Spleen (tissue), 13 donors: Measurements from ENCODE around the gene MAPK6. TPM values are rescaled to one million over a fixed set of nuclear protein-coding genes. Genes with fewer than 3 reads are reported as not detected.

Source experiments
- DNase-seq: peaks from one replicate; pipeline ENCODE4 v3.0.0-alpha.2; 2020
- H3K27ac ChIP-seq, 8 donors: fragments of 200-600 bp; sonication (generic) in 7 of 8; 1 replicate in 4 of 8; 2 replicates in 4 of 8; pipeline versions ENCODE4 v1.5.0 to v1.8.0; 2016 to 2021; ENCODE audit warnings: inconsistent platforms in 4 of 8, mild to moderate bottlenecking in 4 of 8, moderate library complexity in 1 of 8
- H3K27me3 ChIP-seq, 7 donors: fragments of 200-600 bp; sonication (generic) in 6 of 7; replicated peaks in 1 of 7; 1 replicate in 4 of 7; 2 replicates in 3 of 7; pipeline versions ENCODE4 v1.5.0 to v1.8.0; 2016 to 2021; ENCODE audit warnings: inconsistent platforms in 3 of 7, mild to moderate bottlenecking in 1 of 7
- H3K36me3 ChIP-seq, 6 donors: fragments of 200-600 bp; sonication (generic) in 5 of 6; 1 replicate in 4 of 6; 2 replicates in 2 of 6; pipeline versions ENCODE4 v1.5.0 to v1.8.0; 2016 to 2021; ENCODE audit warnings: inconsistent platforms in 2 of 6
- H3K4me1 ChIP-seq, 6 donors: fragments of 200-600 bp; sonication (generic) in 5 of 6; 1 replicate in 3 of 6; 2 replicates in 3 of 6; pipeline versions ENCODE4 v1.5.0 to v1.8.0; 2016 to 2021; ENCODE audit warnings: inconsistent platforms in 3 of 6
- H3K4me3 ChIP-seq, 8 donors: fragments of 200-600 bp; sonication (generic) in 7 of 8; 1 replicate in 4 of 8; 2 replicates in 4 of 8; pipeline versions ENCODE4 v1.5.0 to v1.8.0; 2016 to 2021; ENCODE audit warnings: inconsistent platforms in 4 of 8, mild to moderate bottlenecking in 4 of 8, moderate library complexity in 2 of 8
- H3K9me3 ChIP-seq, 8 donors: fragments of 200-600 bp; sonication (generic) in 7 of 8; 1 replicate in 4 of 8; 2 replicates in 4 of 8; pipeline versions ENCODE4 v1.5.0 to v1.8.0; 2016 to 2021; ENCODE audit warnings: inconsistent platforms in 4 of 8
- CTCF ChIP-seq, 11 experiments: fragments of 200-600 bp in 7 of 11; fragments of 450-650 bp in 4 of 11; sonication (generic) in 4 of 11; IDR thresholded peaks in 8 of 11; conservative IDR thresholded peaks in 3 of 11; 1 replicate in 7 of 11; 2 replicates in 4 of 11; pipeline versions ENCODE4 v1.4.0 to v1.8.0; 2016 to 2021; ENCODE audit warnings: antibody characterized with exemption in 11 of 11, inconsistent platforms in 4 of 11, mild to moderate bottlenecking in 1 of 11
- POLR2A ChIP-seq, 3 donors: fragments of 450-650 bp; IDR thresholded peaks; one replicate each; pipeline ENCODE4 v1.5.1; 2017; ENCODE audit warnings: antibody characterized with exemption in 3 of 3, mild to moderate bottlenecking in 1 of 3
- POLR2AphosphoS5 ChIP-seq, 3 donors: sonication (generic); formaldehyde crosslinking; IDR thresholded peaks; one replicate each; pipeline ENCODE4 v1.5.1; 2017; ENCODE audit warnings: antibody characterized with exemption in 3 of 3
- WGBS, 5 donors: extraction: QIAGEN DNeasy Blood & Tissue Kit in 3 of 5; methylation state at CpG; one replicate each; pipeline versions ENCODE4 v1.1.5 to v1.1.7; 2013 to 2018; 5-methylcytosine and 5-hydroxymethylcytosine counted together
- intact Hi-C: fragments of 100-400 bp; cut with DNase I; formaldehyde crosslinking; loops from one replicate; pipeline ENCODE4 v1.15.0; 2023; ENCODE audit warnings: low total_unique reads
- long read RNA-seq, 2 donors: transcript quantifications; one replicate each; lab custom pipeline, GENCODE V29; 2026
- polyA plus RNA-seq, 3 donors: library from polyadenylated mRNA; stranded (reverse); fragments of 200-250 nt; gene quantifications; one replicate each; pipeline ENCODE4 v1.2.1, GENCODE V29; 2013
- total RNA-seq, 7 donors: library from RNA; depleted of rRNA in 3 of 7; stranded (reverse); fragments of >200 nt in 3 of 7; fragmentation: NEBNext Ultra II Directional in 4 of 7; extraction: Animal tissue kit (Norgen Biotek cat#: 25700) in 4 of 7; gene quantifications; one replicate each; pipeline versions ENCODE4 v1.1.0 to v1.2.1, GENCODE V29; 2016 to 2021
- donor health status: healthy with polysubstance abuse.
- donor health status: DM: no; HTN: no; CAD: no; lungs with moderate emphysema.
- donor health status: DM: no; HTN: no; CAD: no.
- donor health status: Bipolar disorder and iron deficiency.
- donor health status: healthy.
- donor health status: DM: no; HTN: no; CAD: no.
- donor health status: DM: yes; HTN: yes; CAD: no.

The MAPK6 gene
- 10 to 100 TPM; 17.9 to 28.3 (median 21.9) TPM for total RNA-seq
- polyA plus RNA-seq: 1 to 10 TPM; 3.9 to 7.7 (median 5.6) TPM
- long read RNA-seq, donor 1, full-length matches to known transcripts: 3 of 3 reads
- long read RNA-seq, donor 1, partial matches to known transcripts: 0 of 3 reads
- long read RNA-seq, donor 1, other reads (novel, unspliced or antisense): 0 of 3 reads
- long read RNA-seq, donor 2, full-length matches to known transcripts: 4 of 13 reads
- long read RNA-seq, donor 2, partial matches to known transcripts: 9 of 13 reads
- long read RNA-seq, donor 2, other reads (novel, unspliced or antisense): 0 of 13 reads

GRCh38 chr15:52018693-52019393, at the start of gene MAPK6:
Gene MAPK6 (plus strand): TSS chr15:52019219. CDS start chr15:52046461, 27,242 bp downstream.
- H3K27ac ChIP-seq: peak within 1 kb of the TSS; percentile 92 to 98 (median 94)
- 5 to 12% (median 6%) methylated on average over 25 to 59 of the region's 59 CpGs for WGBS, 5 donors
- intact Hi-C loops: no loop called here

GRCh38 chr15:51969728-51970127, 49.3 kb upstream of the MAPK6 start:
- peaks cover 5 to 31% (median 22%) of the 10 kb centered on the region in 6 donors for H3K4me1 ChIP-seq
- H3K36me3 ChIP-seq: peaks cover 0 to 35% (median 12%) of the 10 kb centered on the region in 6 donors
- no peak overlapping the region for H3K4me3 ChIP-seq
- TF ChIP-seq POLR2A (IDR thresholded peaks at IDR 0.05) (no peak), POLR2AphosphoS5 (IDR thresholded peaks at IDR 0.05) (no peak), CTCF (IDR thresholded peaks at IDR 0.05 in 8 of 11, conservative IDR thresholded peaks at IDR 0.05 in 3 of 11) (no peak)
- peaks cover 0 to 30% (median 23%) of the 10 kb centered on the region in 8 donors for H3K9me3 ChIP-seq
- intact Hi-C loops: no loop called here
- H3K27me3 ChIP-seq: no peaks in the 10 kb centered on the region
- no peak overlapping the region for H3K27ac ChIP-seq
- DNase-seq: no peak
- WGBS, 5 donors: 86 to 96% (median 90%) methylated on average over 4 of the region's 4 CpGs

More at GRCh38 chr15:52018693-52019393, at the start of gene MAPK6:
- Histone ChIP-seq H3K9me3 (no peaks in the 10 kb centered on the region), H3K4me1 (peaks cover 28 to 61% (median 43%) of the 10 kb centered on the region in 6 donors), H3K27me3 (no peaks in the 10 kb centered on the region), H3K4me3 (peak within 1 kb of the TSS; percentile 61 to 89 (median 67)), H3K36me3 (no peaks in the 10 kb centered on the region)
- TF ChIP-seq POLR2A (IDR thresholded peaks at IDR 0.05) (peak; percentile 49 to 88 (median 62)), POLR2AphosphoS5 (IDR thresholded peaks at IDR 0.05) (peak; percentile 92 to 95 (median 95)), CTCF (IDR thresholded peaks at IDR 0.05 in 8 of 11, conservative IDR thresholded peaks at IDR 0.05 in 3 of 11) (peak in 5 of 11 experiments; percentile 5 to 29 (median 14))
- peak; percentile 98 for DNase-seq

- no peak for DNase-seq
- H3K36me3 ChIP-seq: peaks cover 0 to 29% (median 9%) of the 10 kb centered on the region in 6 donors
- H3K4me1 ChIP-seq: peaks cover 5 to 31% (median 22%) of the 10 kb centered on the region in 6 donors
- no peaks in the 10 kb centered on the region for H3K27me3 ChIP-seq
- peaks cover 0 to 30% (median 23%) of the 10 kb centered on the region in 8 donors for H3K9me3 ChIP-seq
- peak overlapping the region in 5 of 8 donors; percentile 77 to 91 (median 83) for H3K4me3 ChIP-seq
- 87 to 93% (median 90%) methylated on average over 4 of the region's 4 CpGs for WGBS, 5 donors
- intact Hi-C loops: no loop called here
- no peak for TF ChIP-seq CTCF (IDR thresholded peaks at IDR 0.05 in 8 of 11, conservative IDR thresholded peaks at IDR 0.05 in 3 of 11)
- TF ChIP-seq POLR2A (IDR thresholded peaks at IDR 0.05): no peak
- TF ChIP-seq POLR2AphosphoS5 (IDR thresholded peaks at IDR 0.05): no peak
- peak overlapping the region in 1 of 8 donors; percentile 93 for H3K27ac ChIP-seq
Measured at GRCh38 chr15:51970132-51970817, 48.7 kb upstream of the MAPK6 start.
